Osteoblast (primary cell): Measurements from ENCODE around the gene MAPK8. TPM values are rescaled to one million over a fixed set of nuclear protein-coding genes. Genes with fewer than 3 reads are reported as not detected.
A peak's percentile ranks its signal among the peaks of the same experiment; 100 is the strongest.

Experiments
- DNase-seq: peaks from one replicate; pipeline ENCODE4 v3.0.0; 2011; ENCODE audit warnings: low spot score, mixed read lengths; ENCODE audit not compliant: insufficient read length; ENCODE audit errors: missing footprints
- H2AFZ ChIP-seq: 2 replicates; pipeline ENCODE4 v1.6.0; 2011; ENCODE audit warnings: mild to moderate bottlenecking, low read length
- H3K27ac ChIP-seq: 2 replicates; pipeline ENCODE4 v1.5.1; 2011; ENCODE audit warnings: mild to moderate bottlenecking, low read depth, low read length, moderate library complexity
- H3K27me3 ChIP-seq: 2 replicates; pipeline ENCODE4 v1.6.0; 2012; ENCODE audit warnings: mild to moderate bottlenecking, control low read depth, inconsistent platforms, low read length, moderate library complexity; ENCODE audit not compliant: insufficient read depth
- H3K36me3 ChIP-seq: 2 replicates; pipeline ENCODE4 v1.5.1; 2011; ENCODE audit warnings: mild to moderate bottlenecking, low read length, control low read depth, moderate library complexity; ENCODE audit not compliant: insufficient read depth
- H3K4me1 ChIP-seq: 2 replicates; pipeline ENCODE4 v1.5.1; 2011; ENCODE audit warnings: mild to moderate bottlenecking, low read length, control low read depth, moderate library complexity; ENCODE audit not compliant: insufficient read depth
- H3K4me2 ChIP-seq: 2 replicates; pipeline ENCODE4 v1.6.0; 2011; ENCODE audit warnings: mild to moderate bottlenecking, low read length; ENCODE audit not compliant: insufficient read depth
- H3K4me3 ChIP-seq: fragments of 200-600 bp; sonication (generic); 3 replicates; pipeline ENCODE4 v1.5.1; 2012; ENCODE audit warnings: mild to moderate bottlenecking, low read length, inconsistent platforms; ENCODE audit not compliant: insufficient read depth
- H3K79me2 ChIP-seq: 2 replicates; pipeline ENCODE4 v1.6.0; 2012; ENCODE audit warnings: mild to moderate bottlenecking, low read length, control low read depth, inconsistent platforms; ENCODE audit not compliant: insufficient read depth
- H3K9me3 ChIP-seq: 2 replicates; pipeline ENCODE4 v1.5.1; 2011; ENCODE audit warnings: low read depth, low read length, control low read depth
- H4K20me1 ChIP-seq: 2 replicates; pipeline ENCODE4 v1.6.0; 2012; ENCODE audit warnings: mild to moderate bottlenecking, low read length, control low read depth; ENCODE audit not compliant: insufficient read depth
- CTCF ChIP-seq: IDR thresholded peaks from 2 replicates; pipeline ENCODE4 v1.5.1; 2011; ENCODE audit warnings: mild to moderate bottlenecking, low read depth, low read length, moderate library complexity; ENCODE audit errors: extremely low read depth
- total RNA-seq: library from RNA; depleted of rRNA; stranded (reverse); fragments of >200 nt; gene quantifications from 2 replicates; pipeline ENCODE4 v1.2.3, GENCODE V29; 2012

Gene MAPK8
- total RNA-seq, 1 donor, result 55.7 TPM

- Histone ChIP-seq H3K4me2 (no peak overlapping the region), H3K27ac (peak overlapping the region; percentile 5), H3K4me1 (peaks cover 5% of the 10 kb centered on the region), H3K4me3 (no peak overlapping the region), H4K20me1 (peaks cover 21% of the 10 kb centered on the region), H3K36me3 (peaks cover 51% of the 10 kb centered on the region), H3K79me2 (peaks cover 95% of the 10 kb centered on the region), H3K27me3 (no peaks in the 10 kb centered on the region), H2AFZ (no peak overlapping the region), H3K9me3 (no peaks in the 10 kb centered on the region)
- DNase-seq, result no peak
- no peak for TF ChIP-seq CTCF
Observed at GRCh38 chr10:48477141-48477540, 170.7 kb downstream of the MAPK8 start.

- Histone ChIP-seq H4K20me1 (peaks cover 21% of the 10 kb centered on the region), H2AFZ (no peak overlapping the region), H3K27me3 (no peaks in the 10 kb centered on the region), H3K79me2 (peaks cover 97% of the 10 kb centered on the region), H3K4me1 (peaks cover 5% of the 10 kb centered on the region), H3K27ac (peak overlapping the region; percentile 5), H3K4me2 (no peak overlapping the region), H3K36me3 (peaks cover 51% of the 10 kb centered on the region), H3K9me3 (no peaks in the 10 kb centered on the region), H3K4me3 (no peak overlapping the region)
- no peak for DNase-seq
- no peak for TF ChIP-seq CTCF
Observed at GRCh38 chr10:48477616-48478015, 171.1 kb downstream of the MAPK8 start.

- peaks cover 5% of the 10 kb centered on the region for H3K4me1 ChIP-seq
- peaks cover 21% of the 10 kb centered on the region for H4K20me1 ChIP-seq
- H3K4me3 ChIP-seq, result no peak overlapping the region
- H3K79me2 ChIP-seq, result peaks cover 97% of the 10 kb centered on the region
- H3K27ac ChIP-seq, result no peak overlapping the region
- H3K27me3 ChIP-seq, result no peaks in the 10 kb centered on the region
- no peak for DNase-seq
- no peak overlapping the region for H3K4me2 ChIP-seq
- no peak for TF ChIP-seq CTCF
- peaks cover 45% of the 10 kb centered on the region for H3K36me3 ChIP-seq
- H3K9me3 ChIP-seq, result no peaks in the 10 kb centered on the region
- H2AFZ ChIP-seq, result no peak overlapping the region
Observed at GRCh38 chr10:48478469-48478868, 172.0 kb downstream of the MAPK8 start.

- H3K4me2 ChIP-seq, result no peak overlapping the region
- no peak for TF ChIP-seq CTCF
Observed at GRCh38 chr10:48478980-48479811, 172.7 kb downstream of the MAPK8 start.

More at GRCh38 chr10:48478980-48479811, 172.7 kb downstream of the MAPK8 start:
- H4K20me1 ChIP-seq, result peaks cover 21% of the 10 kb centered on the region
- no peak overlapping the region for H3K4me3 ChIP-seq
- H3K27me3 ChIP-seq, result no peaks in the 10 kb centered on the region
- H3K27ac ChIP-seq, result no peak overlapping the region
- no peaks in the 10 kb centered on the region for H3K9me3 ChIP-seq
- peaks cover 39% of the 10 kb centered on the region for H3K36me3 ChIP-seq
- H2AFZ ChIP-seq, result no peak overlapping the region
- peaks cover 5% of the 10 kb centered on the region for H3K4me1 ChIP-seq
- DNase-seq, result peak; percentile 69
- H3K79me2 ChIP-seq, result peaks cover 98% of the 10 kb centered on the region
